Memory B cell (primary cell): ENCODE data around the gene SLC25A5.
"Not testable (repeated sequence)": the region's sequence is repeated elsewhere in the genome, so short reads cannot be mapped to it uniquely, and the experiment has no call there.

Experiments used
- ATAC-seq: fragments of 150-1000 bp; cut with Tn5 transposase; 2 replicates; pipeline ENCODE4 v1.10.0; 2021; ENCODE audit warnings: low read depth, mild to moderate bottlenecking, moderate library complexity
- DNase-seq, 2 donors: peaks; one replicate each; pipeline ENCODE4 v3.0.0; 2022; ENCODE audit warnings: low spot score in 2 of 2
- H3K27ac Mint-ChIP-seq: one replicate; pipeline ENCODE4 v1.8.0; 2022; ENCODE audit warnings: mild to moderate bottlenecking, moderate library complexity, mixed read lengths
- H3K27me3 Mint-ChIP-seq: one replicate; pipeline ENCODE4 v1.8.0; 2022; ENCODE audit warnings: mixed read lengths
- H3K36me3 Mint-ChIP-seq: one replicate; pipeline ENCODE4 v1.8.0; 2022; ENCODE audit warnings: mild to moderate bottlenecking, mixed read lengths
- H3K4me1 Mint-ChIP-seq: one replicate; pipeline ENCODE4 v1.8.0; 2022; ENCODE audit warnings: mixed read lengths
- H3K4me3 Mint-ChIP-seq: one replicate; pipeline ENCODE4 v1.8.0; 2022; ENCODE audit warnings: mild to moderate bottlenecking, moderate library complexity, mixed read lengths
- H3K9me3 Mint-ChIP-seq: one replicate; pipeline ENCODE4 v1.8.0; 2022; ENCODE audit warnings: mixed read lengths

The SLC25A5 gene

GRCh38 chrX:119505145-119505544 is 36.9 kb downstream of the SLC25A5 start:
- H3K27me3 Mint-ChIP-seq, ATAC-seq, DNase-seq, H3K27ac Mint-ChIP-seq, H3K4me3 Mint-ChIP-seq, H3K4me1 Mint-ChIP-seq, H3K36me3 Mint-ChIP-seq, H3K9me3 Mint-ChIP-seq: not testable (repeated sequence)

DNA sequence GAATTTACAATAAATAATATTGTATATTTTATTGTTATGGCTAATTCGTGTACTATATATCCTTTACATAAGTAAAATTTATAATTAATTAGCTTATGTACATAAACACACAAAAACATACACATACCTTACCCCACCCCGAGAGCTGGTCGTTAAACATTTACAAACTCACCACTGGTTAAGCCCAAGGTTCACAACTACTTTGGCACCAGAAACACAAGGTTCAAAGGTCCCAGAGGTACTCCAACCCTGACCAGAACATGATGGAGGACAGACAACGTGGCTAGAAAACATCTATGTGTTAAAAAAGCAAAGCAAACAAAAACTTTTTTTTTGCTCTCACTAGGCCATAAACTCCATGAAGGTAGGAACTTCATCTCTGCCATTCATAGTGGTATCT is 37.7 kb downstream of the SLC25A5 start:
- no peak for DNase-seq
- Mint-ChIP-seq H3K27ac (no peak overlapping the region), H3K36me3 (no peaks in the 10 kb centered on the region), H3K4me3 (no peak overlapping the region), H3K27me3 (no peaks in the 10 kb centered on the region), H3K9me3 (no peaks in the 10 kb centered on the region), H3K4me1 (peaks cover 3% of the 10 kb centered on the region)
- ATAC-seq, result no peak

GRCh38 chrX:119507206-119507605 is 39.0 kb downstream of the SLC25A5 start:
- Mint-ChIP-seq H3K27me3 (no peaks in the 10 kb centered on the region), H3K27ac (no peak overlapping the region), H3K9me3 (no peaks in the 10 kb centered on the region), H3K4me3 (no peak overlapping the region), H3K4me1 (peaks cover 2% of the 10 kb centered on the region), H3K36me3 (no peaks in the 10 kb centered on the region)
- no peak for ATAC-seq
- no peak for DNase-seq

DNA sequence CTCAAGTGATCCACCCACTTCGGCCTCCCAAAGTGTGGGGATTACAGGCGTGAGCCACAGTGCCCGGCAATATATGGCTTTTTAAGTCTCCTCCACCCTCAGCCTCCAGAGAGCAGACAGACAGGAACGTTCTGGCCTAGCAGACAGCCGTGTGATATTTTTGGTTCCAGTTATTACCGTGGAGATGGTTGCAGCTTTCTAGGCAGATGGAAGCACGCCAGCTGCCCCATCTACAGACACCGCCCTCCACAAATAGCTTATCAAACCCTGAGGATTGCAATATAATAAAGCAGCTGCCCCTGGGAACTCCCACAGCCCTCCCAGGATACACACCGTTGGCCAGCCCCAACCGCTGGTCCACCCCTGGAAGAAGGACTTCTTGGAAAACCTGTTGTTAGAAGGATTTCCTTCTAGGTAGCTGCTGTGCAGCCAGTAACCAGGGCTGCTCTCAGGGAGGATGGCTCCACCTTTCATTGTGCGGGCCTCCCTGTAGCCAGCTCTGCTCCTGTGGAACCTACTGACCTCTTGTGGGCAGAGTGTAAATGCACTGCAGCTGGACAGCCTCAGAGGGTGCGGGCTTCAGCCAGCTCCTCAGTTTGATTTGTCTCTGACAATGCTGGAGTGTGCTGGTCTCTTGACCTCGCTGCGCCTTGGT is 44.0 kb downstream of the SLC25A5 start:
- H3K9me3 Mint-ChIP-seq, result no peaks in the 10 kb centered on the region

GRCh38 chrX:119516157-119516702 is 48.0 kb downstream of the SLC25A5 start:
- DNase-seq (peak; percentile 47 to 50), ATAC-seq (peak; percentile 90)
- no peak overlapping the region for H3K27ac Mint-ChIP-seq
- H3K4me3 Mint-ChIP-seq, result no peak overlapping the region
- peaks cover 2% of the 10 kb centered on the region for H3K4me1 Mint-ChIP-seq
- H3K9me3 Mint-ChIP-seq, result no peaks in the 10 kb centered on the region
- H3K36me3 Mint-ChIP-seq, result no peaks in the 10 kb centered on the region
- H3K27me3 Mint-ChIP-seq, result no peaks in the 10 kb centered on the region

More for the DNA sequence above, 44.0 kb downstream of the SLC25A5 start:
- DNase-seq (no peak), ATAC-seq (peak; percentile 75)
- Mint-ChIP-seq H3K4me1 (peaks cover 2% of the 10 kb centered on the region), H3K27me3 (no peaks in the 10 kb centered on the region), H3K4me3 (no peak overlapping the region), H3K36me3 (no peaks in the 10 kb centered on the region), H3K27ac (no peak overlapping the region)

DNA sequence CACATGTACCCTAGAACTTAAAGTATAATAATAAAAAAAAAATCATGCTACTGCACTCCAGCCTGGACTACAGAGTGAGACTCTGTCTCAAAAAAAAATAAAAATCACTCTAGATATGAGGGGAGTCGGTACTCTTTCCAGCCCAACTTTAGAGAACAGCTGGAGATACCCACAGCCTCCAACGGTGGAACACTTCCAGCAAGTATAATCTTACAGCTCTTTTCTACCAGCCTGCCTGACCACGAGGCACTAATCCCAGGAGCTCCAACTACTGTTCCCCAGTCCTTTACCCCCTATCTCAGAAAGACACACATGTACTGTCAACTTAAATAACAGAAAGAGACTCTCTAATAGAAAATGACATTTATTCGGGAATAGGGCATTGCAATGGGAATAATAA is 50.1 kb downstream of the SLC25A5 start:
- DNase-seq (no peak), ATAC-seq (no peak)
- H3K9me3 Mint-ChIP-seq, result no peaks in the 10 kb centered on the region
- H3K4me1 Mint-ChIP-seq, result peaks cover 2% of the 10 kb centered on the region
- no peak overlapping the region for H3K4me3 Mint-ChIP-seq
- no peaks in the 10 kb centered on the region for H3K36me3 Mint-ChIP-seq
- H3K27me3 Mint-ChIP-seq, result no peaks in the 10 kb centered on the region
- no peak overlapping the region for H3K27ac Mint-ChIP-seq
